ENCODE measurements around the gene UIMC1.

The UIMC1 gene

DNA sequence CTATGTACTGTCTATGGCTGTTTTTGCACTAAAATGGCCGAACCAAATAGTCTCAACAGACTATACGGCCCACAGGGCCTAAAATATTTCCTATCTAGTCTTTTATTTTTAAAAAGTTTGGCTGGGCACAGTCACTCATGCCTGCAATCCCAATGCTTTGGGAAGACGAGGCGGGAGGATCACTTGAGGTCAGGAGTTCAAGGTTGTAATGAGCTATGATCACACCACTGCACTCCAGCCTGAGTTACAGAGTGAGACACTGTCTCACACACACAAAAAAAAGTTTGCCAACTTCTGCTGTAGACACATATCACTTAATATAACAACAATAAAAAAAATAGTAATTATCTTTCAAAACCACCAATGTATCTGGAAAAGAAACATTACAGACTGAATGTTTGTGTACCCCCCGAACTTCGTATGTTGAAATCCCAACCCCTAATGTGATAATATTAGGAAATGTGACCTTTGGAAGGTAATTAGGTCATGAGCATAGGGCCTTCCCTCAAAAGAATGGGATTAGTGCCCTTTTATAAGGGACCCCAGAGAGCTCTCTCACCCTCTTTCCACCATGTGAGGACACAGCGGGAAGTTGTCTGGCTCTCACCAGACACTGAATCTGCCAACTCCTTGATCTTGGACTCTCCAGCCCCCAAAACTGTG, 53.9 kb downstream of the UIMC1 start:
- H3K4me3 ChIP-seq (ENCODE audit: low read depth, low read length): no peak overlapping the region
- TF ChIP-seq, protein P1, sequence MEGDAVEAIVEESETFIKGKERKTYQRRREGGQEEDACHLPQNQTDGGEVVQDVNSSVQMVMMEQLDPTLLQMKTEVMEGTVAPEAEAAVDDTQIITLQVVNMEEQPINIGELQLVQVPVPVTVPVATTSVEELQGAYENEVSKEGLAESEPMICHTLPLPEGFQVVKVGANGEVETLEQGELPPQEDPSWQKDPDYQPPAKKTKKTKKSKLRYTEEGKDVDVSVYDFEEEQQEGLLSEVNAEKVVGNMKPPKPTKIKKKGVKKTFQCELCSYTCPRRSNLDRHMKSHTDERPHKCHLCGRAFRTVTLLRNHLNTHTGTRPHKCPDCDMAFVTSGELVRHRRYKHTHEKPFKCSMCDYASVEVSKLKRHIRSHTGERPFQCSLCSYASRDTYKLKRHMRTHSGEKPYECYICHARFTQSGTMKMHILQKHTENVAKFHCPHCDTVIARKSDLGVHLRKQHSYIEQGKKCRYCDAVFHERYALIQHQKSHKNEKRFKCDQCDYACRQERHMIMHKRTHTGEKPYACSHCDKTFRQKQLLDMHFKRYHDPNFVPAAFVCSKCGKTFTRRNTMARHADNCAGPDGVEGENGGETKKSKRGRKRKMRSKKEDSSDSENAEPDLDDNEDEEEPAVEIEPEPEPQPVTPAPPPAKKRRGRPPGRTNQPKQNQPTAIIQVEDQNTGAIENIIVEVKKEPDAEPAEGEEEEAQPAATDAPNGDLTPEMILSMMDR (IDR thresholded peaks at IDR 0.05; ENCODE audit: low read depth, low read length): no peak

DNA sequence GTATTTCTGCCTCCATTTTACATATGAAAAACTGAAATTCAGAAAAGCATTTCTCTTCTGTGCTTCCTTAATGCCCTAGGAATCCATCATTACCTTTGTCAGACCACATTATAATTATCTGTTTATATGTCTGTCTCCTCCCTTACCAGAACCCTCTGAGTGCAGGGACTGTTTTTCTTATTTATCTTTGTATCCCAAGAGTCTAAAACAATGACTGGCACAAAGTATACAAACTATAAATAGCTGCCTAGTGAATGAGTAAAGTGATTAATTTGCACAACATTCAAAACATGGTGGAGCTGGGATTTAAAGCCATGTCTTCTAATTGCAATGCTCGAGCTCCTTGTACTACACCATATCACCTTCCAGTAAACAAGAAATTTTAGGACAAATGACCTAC, 58.1 kb downstream of the UIMC1 start:
- TF ChIP-seq, protein P1 (IDR thresholded peaks at IDR 0.05; ENCODE audit: low read depth, low read length): no peak

DNA sequence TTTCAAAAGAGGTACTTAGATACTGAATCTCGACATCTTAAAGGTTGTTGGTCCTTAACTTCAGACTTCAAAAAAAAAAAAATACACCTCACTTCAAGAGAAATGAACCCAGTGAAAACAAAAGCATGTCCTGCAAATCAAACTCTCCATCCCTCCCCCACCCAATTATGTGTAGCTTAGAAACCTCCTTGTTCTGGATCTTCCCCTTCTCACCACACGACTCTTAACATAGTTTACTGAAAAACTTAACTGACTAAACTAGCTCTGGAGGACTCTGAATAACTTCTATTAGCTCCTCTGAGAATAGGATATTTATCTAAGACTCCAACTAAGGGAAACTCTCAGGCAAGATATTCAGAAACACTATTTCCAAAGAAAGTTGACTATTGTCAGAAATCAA, 58.7 kb downstream of the UIMC1 start:
- no peak overlapping the region for H3K4me3 ChIP-seq (ENCODE audit: low read depth, low read length)
- TF ChIP-seq, protein P1 (IDR thresholded peaks at IDR 0.05; ENCODE audit: low read depth, low read length): no peak

More for the DNA sequence above, 58.1 kb downstream of the UIMC1 start:
- no peak overlapping the region for H3K4me3 ChIP-seq (ENCODE audit: low read depth, low read length)

DNA sequence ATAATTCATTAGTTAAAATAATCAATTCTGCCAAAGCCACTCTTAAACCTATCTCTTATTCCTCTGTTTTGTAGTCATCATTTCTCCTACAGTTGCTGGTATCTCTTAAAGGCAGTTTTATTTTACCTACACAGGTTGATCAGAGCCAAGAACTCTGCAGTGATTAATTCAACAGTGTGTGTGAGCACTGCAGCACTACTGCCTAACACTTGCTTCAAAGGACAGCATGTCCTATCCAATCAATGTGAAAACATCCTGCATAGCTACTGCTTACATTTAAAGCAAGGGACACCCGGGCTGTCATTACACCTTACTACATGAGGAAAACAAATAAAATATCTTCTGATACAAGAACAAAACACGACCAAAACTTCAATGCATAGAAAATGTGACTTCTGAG, 62.3 kb downstream of the UIMC1 start:
- TF ChIP-seq, protein P1 (IDR thresholded peaks at IDR 0.05; ENCODE audit: low read depth, low read length): no peak
- H3K4me3 ChIP-seq (ENCODE audit: low read depth, low read length): no peak overlapping the region

DNA sequence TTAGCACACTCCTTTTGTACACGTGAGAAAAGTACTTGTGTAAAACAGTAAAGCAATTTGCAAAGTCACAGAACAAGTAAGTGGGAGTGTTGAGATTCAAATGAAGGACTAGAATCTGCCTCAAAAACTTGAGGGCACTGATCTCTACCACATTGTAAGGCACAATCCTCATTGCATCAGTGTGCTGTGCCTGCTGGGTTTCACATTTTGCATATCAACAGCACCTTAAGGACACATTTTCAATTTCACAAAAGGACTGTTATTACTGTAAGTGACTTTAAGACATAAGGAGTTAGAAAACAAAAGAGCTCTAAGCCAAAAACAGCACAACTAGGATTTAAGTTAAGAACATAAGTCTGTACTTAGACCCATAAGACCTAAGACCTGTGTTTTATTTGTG, 62.8 kb downstream of the UIMC1 start:
- TF ChIP-seq, protein P1 (IDR thresholded peaks at IDR 0.05; ENCODE audit: low read depth, low read length): no peak

GRCh38 chr5:176941951-176942350, 64.6 kb downstream of the UIMC1 start:
- TF ChIP-seq, protein P1 (IDR thresholded peaks at IDR 0.05; ENCODE audit: low read depth, low read length): no peak
- H3K4me3 ChIP-seq (ENCODE audit: low read depth, low read length): no peak overlapping the region

More for the DNA sequence above, 62.8 kb downstream of the UIMC1 start:
- no peak overlapping the region for H3K4me3 ChIP-seq (ENCODE audit: low read depth, low read length)

GRCh38 chr5:176938472-176938871, 68.1 kb downstream of the UIMC1 start:
- TF ChIP-seq, protein P1 (IDR thresholded peaks at IDR 0.05; ENCODE audit: low read depth, low read length): no peak
- no peak overlapping the region for H3K4me3 ChIP-seq (ENCODE audit: low read depth, low read length)
